Mesodermal cell (in vitro differentiated cells): ENCODE measurements around the gene CXCR6.

ENCODE experiments used
- H3K27ac ChIP-seq: 2 replicates; pipeline ENCODE4 v1.7.0; 2013; ENCODE audit warnings: mild to moderate bottlenecking, low read depth, low read length, moderate library complexity; ENCODE audit not compliant: severe bottlenecking
- H3K36me3 ChIP-seq: 2 replicates; pipeline ENCODE4 v1.7.1; 2013; ENCODE audit warnings: mild to moderate bottlenecking, low read length, moderate library complexity; ENCODE audit not compliant: control insufficient read depth, insufficient read depth
- H3K4me1 ChIP-seq: one replicate; pipeline ENCODE4 v1.7.1; 2013; ENCODE audit warnings: mild to moderate bottlenecking, low read length; ENCODE audit not compliant: insufficient read depth, control insufficient read depth, poor library complexity, severe bottlenecking
- H3K4me3 ChIP-seq: 2 replicates; pipeline ENCODE4 v1.7.0; 2013; ENCODE audit warnings: low read length, control low read depth, mild to moderate bottlenecking; ENCODE audit not compliant: insufficient read depth, poor library complexity, severe bottlenecking; ENCODE audit errors: extremely low read depth
- H3K9me3 ChIP-seq: 2 replicates; pipeline ENCODE4 v1.7.1; 2013; ENCODE audit warnings: mild to moderate bottlenecking, low read length, moderate library complexity; ENCODE audit not compliant: control insufficient read depth
- WGBS, 2 experiments: methylation state at CpG; one replicate each; pipeline ENCODE4 v1.1.5; 2013; ENCODE audit warnings: missing lambda C conversion rate in 2 of 2; ENCODE audit not compliant: insufficient coverage in 2 of 2; 5-methylcytosine and 5-hydroxymethylcytosine counted together

CXCR6 gene

GRCh38 chr3:45948881-45949280 is 5.6 kb downstream of the CXCR6 start:
- 97 to 98% methylated on average over 6 of the region's 6 CpGs for WGBS, 2 experiments
- peaks cover 59% of the 10 kb centered on the region for H3K36me3 ChIP-seq
- no peak overlapping the region for H3K4me3 ChIP-seq
- H3K9me3 ChIP-seq = no peaks in the 10 kb centered on the region
- H3K4me1 ChIP-seq = no peaks in the 10 kb centered on the region
- no peak overlapping the region for H3K27ac ChIP-seq

GRCh38 chr3:45949432-45949831 is 6.2 kb downstream of the CXCR6 start:
- 85 to 92% methylated on average over 2 to 4 of the region's 4 CpGs for WGBS, 2 experiments

GRCh38 chr3:45950131-45950530 is 6.9 kb downstream of the CXCR6 start:
- no peaks in the 10 kb centered on the region for H3K9me3 ChIP-seq
- H3K36me3 ChIP-seq = peaks cover 71% of the 10 kb centered on the region
- no peak overlapping the region for H3K27ac ChIP-seq
- 95 to 100% methylated on average over 2 of the region's 2 CpGs for WGBS, 2 experiments
- H3K4me1 ChIP-seq = no peaks in the 10 kb centered on the region
- H3K4me3 ChIP-seq = no peak overlapping the region

More at GRCh38 chr3:45949432-45949831, 6.2 kb downstream of the CXCR6 start:
- H3K4me3 ChIP-seq = no peak overlapping the region
- no peaks in the 10 kb centered on the region for H3K9me3 ChIP-seq
- H3K4me1 ChIP-seq = no peaks in the 10 kb centered on the region
- H3K36me3 ChIP-seq = peaks cover 64% of the 10 kb centered on the region
- H3K27ac ChIP-seq = no peak overlapping the region

GRCh38 chr3:45950686-45951600 is 7.7 kb downstream of the CXCR6 start:
- H3K4me3 ChIP-seq = no peak overlapping the region
- WGBS, 2 experiments = 72 to 95% methylated on average over 2 to 4 of the region's 6 CpGs
- peaks cover 74% of the 10 kb centered on the region for H3K36me3 ChIP-seq

GRCh38 chr3:45951946-45952345 is 8.7 kb downstream of the CXCR6 start:
- Histone ChIP-seq H3K27ac (no peak overlapping the region), H3K4me1 (no peaks in the 10 kb centered on the region), H3K36me3 (peaks cover 74% of the 10 kb centered on the region), H3K9me3 (no peaks in the 10 kb centered on the region), H3K4me3 (no peak overlapping the region)
- 98% methylated on average over 4 to 6 of the region's 6 CpGs for WGBS, 2 experiments

More at GRCh38 chr3:45950686-45951600, 7.7 kb downstream of the CXCR6 start:
- Histone ChIP-seq H3K9me3 (no peaks in the 10 kb centered on the region), H3K4me1 (no peaks in the 10 kb centered on the region), H3K27ac (no peak overlapping the region)

GRCh38 chr3:45952456-45952855 is 9.2 kb downstream of the CXCR6 start:
- 76 to 86% methylated on average over 2 to 3 of the region's 4 CpGs for WGBS, 2 experiments
- H3K9me3 ChIP-seq = no peaks in the 10 kb centered on the region
- H3K4me3 ChIP-seq = no peak overlapping the region
- no peaks in the 10 kb centered on the region for H3K4me1 ChIP-seq
- no peak overlapping the region for H3K27ac ChIP-seq
- peaks cover 72% of the 10 kb centered on the region for H3K36me3 ChIP-seq

- H3K4me3 ChIP-seq = no peak overlapping the region
- H3K27ac ChIP-seq = no peak overlapping the region
- peaks cover 65% of the 10 kb centered on the region for H3K36me3 ChIP-seq
- no peaks in the 10 kb centered on the region for H3K4me1 ChIP-seq
- H3K9me3 ChIP-seq = no peaks in the 10 kb centered on the region
- WGBS, 2 experiments = 89 to 91% methylated on average over 4 of the region's 4 CpGs
These were observed 10.3 kb downstream of the CXCR6 start for GRCh38 chr3:45953536-45953935.

- Histone ChIP-seq H3K36me3 (peaks cover 68% of the 10 kb centered on the region), H3K4me1 (no peaks in the 10 kb centered on the region), H3K9me3 (no peaks in the 10 kb centered on the region), H3K27ac (no peak overlapping the region), H3K4me3 (no peak overlapping the region)
- WGBS, 2 experiments = 92 to 100% methylated on average over 2 to 3 of the region's 3 CpGs
These were observed 11.0 kb downstream of the CXCR6 start for GRCh38 chr3:45954306-45954705.

GRCh38 chr3:45955017-45955647 is 11.9 kb downstream of the CXCR6 start:
- H3K36me3 ChIP-seq = peaks cover 71% of the 10 kb centered on the region
- H3K4me3 ChIP-seq = no peak overlapping the region
- H3K9me3 ChIP-seq = no peaks in the 10 kb centered on the region
- H3K4me1 ChIP-seq = no peaks in the 10 kb centered on the region
- WGBS, 2 experiments = 87 to 92% methylated on average over 10 to 11 of the region's 11 CpGs
- no peak overlapping the region for H3K27ac ChIP-seq

GRCh38 chr3:45955706-45956105 is 12.4 kb downstream of the CXCR6 start:
- Histone ChIP-seq H3K9me3 (no peaks in the 10 kb centered on the region), H3K4me3 (no peak overlapping the region), H3K27ac (no peak overlapping the region), H3K4me1 (no peaks in the 10 kb centered on the region), H3K36me3 (peaks cover 75% of the 10 kb centered on the region)
- 100% methylated on average over 3 to 4 of the region's 4 CpGs for WGBS, 2 experiments

GRCh38 chr3:45957586-45957985 is 14.3 kb downstream of the CXCR6 start:
- Histone ChIP-seq H3K4me3 (no peak overlapping the region), H3K27ac (no peak overlapping the region), H3K4me1 (no peaks in the 10 kb centered on the region), H3K9me3 (no peaks in the 10 kb centered on the region), H3K36me3 (peaks cover 78% of the 10 kb centered on the region)
- WGBS, 2 experiments = 90 to 97% methylated on average over 3 to 4 of the region's 5 CpGs
